HepG2 (cell line): ENCODE results near the gene TCF23. TPM values are rescaled to one million over a fixed set of nuclear protein-coding genes. Genes with fewer than 3 reads are reported as not detected.
A peak's percentile ranks its signal among the peaks of the same experiment; 100 is the strongest.

Experiments
- BHLHE40 ChIP-seq: IDR thresholded peaks from 2 replicates; pipeline ENCODE4 v1.6.1; 2011; ENCODE audit warnings: low read length, improper control_type of control experiment
- CBX5 ChIP-seq: sonication (generic); formaldehyde crosslinking; IDR thresholded peaks from 2 replicates; pipeline ENCODE4 v1.4.0; 2020; ENCODE audit warnings: missing genetic modification reagents, borderline replicate concordance
- CREB1 ChIP-seq, 2 experiments: fragments of 450-650 bp in 1 of 2; IDR thresholded peaks; 2 replicates each; pipeline ENCODE4 v1.6.1; 2016 to 2017; ENCODE audit warnings: control low read depth in 1 of 2, mild to moderate bottlenecking in 1 of 2, missing compliant biosample characterization in 1 of 2, missing genetic modification characterization in 1 of 2
- ELF3 ChIP-seq: IDR thresholded peaks from 2 replicates; pipeline ENCODE4 v1.6.1; 2016; ENCODE audit warnings: missing genetic modification reagents, missing compliant biosample characterization
- ERF ChIP-seq: IDR thresholded peaks from 2 replicates; pipeline ENCODE4 v1.6.1; 2018; ENCODE audit warnings: missing biosample characterization, missing genetic modification reagents
- FIP1L1 ChIP-seq: fragments of 200-400 bp; formaldehyde crosslinking; IDR thresholded peaks from 2 replicates; pipeline ENCODE4 v1.6.1; 2018; ENCODE audit warnings: low read depth, mild to moderate bottlenecking, low read length, moderate library complexity, borderline replicate concordance; ENCODE audit not compliant: insufficient read depth
- HNF1A ChIP-seq, 2 experiments: sonication (generic) in 1 of 2; formaldehyde crosslinking in 1 of 2; IDR thresholded peaks; 2 replicates each; pipeline versions ENCODE4 v1.4.0 to v1.6.1; 2016 to 2020; ENCODE audit warnings: borderline replicate concordance in 1 of 2, low read depth in 1 of 2, mild to moderate bottlenecking in 1 of 2, missing genetic modification reagents in 1 of 2
- HNF4G ChIP-seq, 2 experiments: sonication (generic) in 1 of 2; formaldehyde crosslinking in 1 of 2; IDR thresholded peaks; 2 replicates each; pipeline versions ENCODE4 v1.4.0 to v1.6.1; 2011 to 2020; ENCODE audit warnings: borderline replicate concordance in 2 of 2, low read depth in 2 of 2, mild to moderate bottlenecking in 2 of 2, low read length in 1 of 2, missing genetic modification reagents in 1 of 2, moderate library complexity in 1 of 2
- MIXL1 ChIP-seq: IDR thresholded peaks from 2 replicates; pipeline ENCODE4 v1.6.1; 2016
- NR2F1 ChIP-seq, 2 experiments: fragments of 450-650 bp in 1 of 2; formaldehyde crosslinking in 1 of 2; IDR thresholded peaks; 2 replicates each; pipeline versions ENCODE4 v1.5.0 to v1.6.1; 2016 to 2020; ENCODE audit warnings: mild to moderate bottlenecking in 1 of 2, missing compliant biosample characterization in 1 of 2, missing genetic modification reagents in 1 of 2, moderate library complexity in 1 of 2
- PTBP1 ChIP-seq: fragments of 200-400 bp; formaldehyde crosslinking; IDR thresholded peaks from 2 replicates; pipeline ENCODE4 v1.6.1; 2018; ENCODE audit warnings: low read length, low read depth; ENCODE audit not compliant: poor library complexity, severe bottlenecking
- RAD21 ChIP-seq: fragments of 450-650 bp; formaldehyde crosslinking; IDR thresholded peaks from 2 replicates; pipeline ENCODE4 v1.5.0; 2020; ENCODE audit warnings: mild to moderate bottlenecking
- REL ChIP-seq: sonication (generic); formaldehyde crosslinking; conservative IDR thresholded peaks from 2 replicates; pipeline ENCODE4 v1.8.0; 2022; ENCODE audit warnings: mild to moderate bottlenecking, missing genetic modification reagents, moderate library complexity
- SALL1 ChIP-seq: sonication (generic); formaldehyde crosslinking; IDR thresholded peaks from 2 replicates; pipeline ENCODE4 v1.8.0; 2022; ENCODE audit warnings: mild to moderate bottlenecking, missing genetic modification reagents
- SMC3 ChIP-seq: IDR thresholded peaks from 2 replicates; pipeline ENCODE4 v1.6.1; 2011; ENCODE audit warnings: low read length, improper control_type of control experiment
- SOX13 ChIP-seq, 3 experiments: fragments of 450-650 bp in 1 of 3; sonication (generic) in 1 of 3; formaldehyde crosslinking in 1 of 3; IDR thresholded peaks in 2 of 3; conservative IDR thresholded peaks in 1 of 3; 2 replicates each; pipeline versions ENCODE4 v1.5.0 to v1.6.1; 2016 to 2020; ENCODE audit warnings: antibody characterized with exemption in 1 of 3, mild to moderate bottlenecking in 1 of 3, missing compliant biosample characterization in 1 of 3, missing genetic modification reagents in 1 of 3, moderate library complexity in 1 of 3
- TAF1 ChIP-seq: sonication (generic); formaldehyde crosslinking; IDR thresholded peaks from 2 replicates; pipeline ENCODE4 v1.4.0; 2020; ENCODE audit warnings: missing genetic modification reagents
- ZBTB37 ChIP-seq: sonication (generic); formaldehyde crosslinking; IDR thresholded peaks from 2 replicates; pipeline ENCODE4 v1.4.0; 2020; ENCODE audit warnings: mild to moderate bottlenecking, missing genetic modification reagents
- ZFP90 ChIP-seq: sonication (generic); formaldehyde crosslinking; IDR thresholded peaks from 2 replicates; pipeline ENCODE4 v1.8.0; 2022; ENCODE audit warnings: missing genetic modification reagents, mild to moderate bottlenecking, inconsistent platforms, borderline replicate concordance
- ZNF180 ChIP-seq: sonication (generic); formaldehyde crosslinking; IDR thresholded peaks from 2 replicates; pipeline ENCODE4 v1.4.0; 2020; ENCODE audit warnings: low read depth, missing genetic modification reagents, borderline replicate concordance
- ZNF570 ChIP-seq: sonication (generic); formaldehyde crosslinking; IDR thresholded peaks from 2 replicates; pipeline ENCODE4 v1.4.0; 2020; ENCODE audit warnings: mild to moderate bottlenecking, missing genetic modification reagents, borderline replicate concordance
- polyA plus RNA-seq, 8 experiments: library from polyadenylated mRNA; depleted of rRNA in 3 of 8; stranded (reverse) in 7 of 8; unstranded in 1 of 8; fragments of >200 nt; fragmentation: Illumina TruSeq in 4 of 8; extraction: Trizol in 4 of 8; gene quantifications; 2 replicates each; pipeline versions ENCODE4 v1.2.1 to v1.2.3, GENCODE V29; 2011 to 2016; ENCODE audit warnings: low read depth in 4 of 8, missing spikeins in 1 of 8, mixed read lengths in 1 of 8; ENCODE audit not compliant: insufficient read depth in 1 of 8
- total RNA-seq, 5 experiments: library from RNA; depleted of rRNA; stranded (reverse); fragments of >200 nt; fragmentation: Illumina TruSeq; extraction: Trizol; gene quantifications; 2 replicates each; pipeline ENCODE4 v1.2.3, GENCODE V29; 2016; ENCODE audit warnings: low read depth in 1 of 5

The TCF23 gene
- total and polyA plus RNA-seq, 2 of the 13 experiments (the other 11 are each of a cell fraction or from before 2014, with no cell fraction given): 0.02 to 1.4 TPM

GRCh38 chr2:27194538-27195354 lies 45.9 kb downstream of the TCF23 start (continued):
- no peak for TF ChIP-seq FIP1L1
- no peak for TF ChIP-seq TAF1 (CRISPR knock-in tag)
- TF ChIP-seq ZFP90 (CRISPR knock-in tag): no peak
- TF ChIP-seq ELF3 (CRISPR knock-in tag): no peak; the same call in none of the 2 replicates
- peak; percentile 60; the same call in 1 of the 2 replicates for TF ChIP-seq ERF (CRISPR knock-in tag)
- TF ChIP-seq SOX13 (IDR thresholded peaks at IDR 0.05): peak; percentile 96
- TF ChIP-seq SOX13 (CRISPR knock-in tag; conservative IDR thresholded peaks at IDR 0.05 in 1 of 2, IDR thresholded peaks at IDR 0.05 in 1 of 2): peak in 1 of 2 experiments; percentile 98; a peak in 2 of 4 replicates
- TF ChIP-seq REL (CRISPR knock-in tag): no peak
- TF ChIP-seq PTBP1: no peak
- TF ChIP-seq MIXL1: no peak
- TF ChIP-seq CREB1 (IDR thresholded peaks at IDR 0.05): peak; percentile 12; the same call in 1 of the 2 replicates
- peak; percentile 64; the same call in 1 of the 2 replicates for TF ChIP-seq CREB1 (CRISPR knock-in tag; IDR thresholded peaks at IDR 0.05)
- TF ChIP-seq RAD21 (CRISPR knock-in tag): no peak
- TF ChIP-seq CBX5: no peak
- TF ChIP-seq SMC3: peak; percentile 13; the same call in 1 of the 2 replicates
- no peak for TF ChIP-seq NR2F1 (CRISPR knock-in tag; IDR thresholded peaks at IDR 0.05)
- TF ChIP-seq ZBTB37 (CRISPR knock-in tag): 0 out of 2 replicates have a peak, but pooled peaks have one; percentile 6
- 0 out of 2 replicates have a peak, but pooled peaks have one; percentile 9 for TF ChIP-seq HNF4G (IDR thresholded peaks at IDR 0.05; ENCODE audit: borderline replicate concordance, low read depth, low read length)
- no peak for TF ChIP-seq HNF4G (CRISPR knock-in tag; IDR thresholded peaks at IDR 0.05; ENCODE audit: borderline replicate concordance, low read depth)
- TF ChIP-seq ZNF180: no peak
- TF ChIP-seq SALL1 (CRISPR knock-in tag): peak; percentile 14; the same call in 1 of the 2 replicates
- TF ChIP-seq ZNF570 (CRISPR knock-in tag): no peak
- TF ChIP-seq HNF1A (IDR thresholded peaks at IDR 0.05; ENCODE audit: low read depth): peak; percentile 85
- TF ChIP-seq HNF1A (CRISPR knock-in tag; IDR thresholded peaks at IDR 0.05; ENCODE audit: borderline replicate concordance): peak; percentile 44; the same call in 1 of the 2 replicates
- TF ChIP-seq BHLHE40: 0 out of 2 replicates have a peak, but pooled peaks have one; percentile 8
